Sigmoid colon (tissue), 7 donors: Measurements from ENCODE around the gene EIF4E2. TPM values are rescaled to one million over a fixed set of nuclear protein-coding genes. Genes with fewer than 3 reads are reported as not detected.

ENCODE experiments used
- DNase-seq: peaks from one replicate; pipeline ENCODE4 v3.0.0-alpha.2; 2019
- H3K27ac ChIP-seq, 4 donors: fragments of 200-600 bp; sonication (generic); one replicate each; pipeline ENCODE4 v1.5.1; 2016 to 2019; ENCODE audit warnings: mild to moderate bottlenecking in 1 of 4
- H3K27me3 ChIP-seq, 3 donors: fragments of 200-600 bp; sonication (generic); one replicate each; pipeline ENCODE4 v1.5.1; 2019; ENCODE audit warnings: mild to moderate bottlenecking in 1 of 3
- H3K36me3 ChIP-seq, 4 donors: fragments of 200-600 bp; sonication (generic); one replicate each; pipeline ENCODE4 v1.5.1; 2016 to 2019
- H3K4me1 ChIP-seq, 4 donors: fragments of 200-600 bp; sonication (generic); one replicate each; pipeline ENCODE4 v1.5.1; 2017 to 2019
- H3K4me3 ChIP-seq, 4 donors: fragments of 200-600 bp; sonication (generic); one replicate each; pipeline ENCODE4 v1.5.1; 2017 to 2019; ENCODE audit warnings: mild to moderate bottlenecking in 2 of 4, moderate library complexity in 1 of 4
- H3K9me3 ChIP-seq, 4 donors: fragments of 200-600 bp in 3 of 4; sonication (generic) in 3 of 4; one replicate each; pipeline versions ENCODE4 v1.5.1 to v1.6.1; 2013 to 2019
- EP300 ChIP-seq, 4 donors: sonication (generic); formaldehyde crosslinking; IDR thresholded peaks; one replicate each; pipeline ENCODE4 v1.6.1; 2017; ENCODE audit warnings: antibody characterized with exemption in 4 of 4
- POLR2A ChIP-seq, 2 donors: fragments of 450-650 bp; IDR thresholded peaks; one replicate each; pipeline ENCODE4 v1.6.1; 2016; ENCODE audit warnings: antibody characterized with exemption in 2 of 2, mild to moderate bottlenecking in 2 of 2, moderate library complexity in 2 of 2
- POLR2AphosphoS5 ChIP-seq, 4 donors: sonication (generic); formaldehyde crosslinking; IDR thresholded peaks; one replicate each; pipeline ENCODE4 v1.6.1; 2017; ENCODE audit warnings: antibody characterized with exemption in 4 of 4
- WGBS, 2 donors: extraction: QIAGEN DNeasy Blood & Tissue Kit; methylation state at CpG; one replicate each; pipeline ENCODE4 v1.1.7; 2013; 5-methylcytosine and 5-hydroxymethylcytosine counted together
- intact Hi-C: fragments of 100-400 bp; cut with DNase I; formaldehyde crosslinking; loops from one replicate; pipeline ENCODE4 v1.15.1; 2023
- polyA plus RNA-seq, 3 donors: library from polyadenylated mRNA; stranded (reverse); fragments of 200-250 nt; gene quantifications; one replicate each; pipeline ENCODE4 v1.2.3, GENCODE V29; 2013
- total RNA-seq, 4 donors: library from RNA; depleted of rRNA; stranded (reverse); fragments of >200 nt; gene quantifications; one replicate each; pipeline ENCODE4 v1.1.0, GENCODE V29; 2016
- TF ChIP-seq, protein P1 (sequence below), 4 experiments: fragments of 450-650 bp in 3 of 4; fragments of 200-600 bp in 1 of 4; IDR thresholded peaks; one replicate each; pipeline ENCODE4 v1.5.1; 2016 to 2019; ENCODE audit warnings: antibody characterized with exemption in 4 of 4, mild to moderate bottlenecking in 3 of 4, moderate library complexity in 2 of 4
- donor health status: healthy with polysubstance abuse.
- donor health status: Bipolar disorder and iron deficiency.
- donor health status: healthy.

EIF4E2 gene
- total and polyA plus RNA-seq, 7 donors, result 42.5 to 131 (median 55.1) TPM

- no peak for DNase-seq
- WGBS, 2 donors, result 80 to 87% methylated on average over 3 of the region's 3 CpGs
- no peak overlapping the region for H3K4me3 ChIP-seq
- H3K27ac ChIP-seq, result no peak overlapping the region
- intact Hi-C loops, result no loop called here
- H3K36me3 ChIP-seq, result peaks cover 9 to 54% (median 18%) of the 10 kb centered on the region in 4 donors
- TF ChIP-seq EP300 (IDR thresholded peaks at IDR 0.05) (no peak), POLR2AphosphoS5 (IDR thresholded peaks at IDR 0.05) (no peak)
- no peaks in the 10 kb centered on the region for H3K27me3 ChIP-seq
- no peaks in the 10 kb centered on the region for H3K9me3 ChIP-seq
- H3K4me1 ChIP-seq, result peaks cover 0 to 20% (median 12%) of the 10 kb centered on the region in 4 donors
Measured at GRCh38 chr2:232556426-232556825, 5.9 kb downstream of the EIF4E2 start.

- Histone ChIP-seq H3K27me3 (no peaks in the 10 kb centered on the region), H3K4me1 (no peaks in the 10 kb centered on the region), H3K27ac (no peak overlapping the region), H3K9me3 (no peaks in the 10 kb centered on the region), H3K4me3 (no peak overlapping the region), H3K36me3 (peaks cover 35 to 96% (median 47%) of the 10 kb centered on the region in 4 donors)
- 77 to 85% methylated on average over 8 of the region's 8 CpGs for WGBS, 2 donors
- no peak for TF ChIP-seq POLR2AphosphoS5 (IDR thresholded peaks at IDR 0.05)
- no peak for TF ChIP-seq POLR2A (IDR thresholded peaks at IDR 0.05)
- no peak for TF ChIP-seq EP300 (IDR thresholded peaks at IDR 0.05)
- TF ChIP-seq, protein P1, sequence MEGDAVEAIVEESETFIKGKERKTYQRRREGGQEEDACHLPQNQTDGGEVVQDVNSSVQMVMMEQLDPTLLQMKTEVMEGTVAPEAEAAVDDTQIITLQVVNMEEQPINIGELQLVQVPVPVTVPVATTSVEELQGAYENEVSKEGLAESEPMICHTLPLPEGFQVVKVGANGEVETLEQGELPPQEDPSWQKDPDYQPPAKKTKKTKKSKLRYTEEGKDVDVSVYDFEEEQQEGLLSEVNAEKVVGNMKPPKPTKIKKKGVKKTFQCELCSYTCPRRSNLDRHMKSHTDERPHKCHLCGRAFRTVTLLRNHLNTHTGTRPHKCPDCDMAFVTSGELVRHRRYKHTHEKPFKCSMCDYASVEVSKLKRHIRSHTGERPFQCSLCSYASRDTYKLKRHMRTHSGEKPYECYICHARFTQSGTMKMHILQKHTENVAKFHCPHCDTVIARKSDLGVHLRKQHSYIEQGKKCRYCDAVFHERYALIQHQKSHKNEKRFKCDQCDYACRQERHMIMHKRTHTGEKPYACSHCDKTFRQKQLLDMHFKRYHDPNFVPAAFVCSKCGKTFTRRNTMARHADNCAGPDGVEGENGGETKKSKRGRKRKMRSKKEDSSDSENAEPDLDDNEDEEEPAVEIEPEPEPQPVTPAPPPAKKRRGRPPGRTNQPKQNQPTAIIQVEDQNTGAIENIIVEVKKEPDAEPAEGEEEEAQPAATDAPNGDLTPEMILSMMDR (IDR thresholded peaks at IDR 0.05), result no peak
- no peak for DNase-seq
- intact Hi-C loops, result no loop called here
Measured at GRCh38 chr2:232562515-232563151, 12.1 kb downstream of the EIF4E2 start.

DNA sequence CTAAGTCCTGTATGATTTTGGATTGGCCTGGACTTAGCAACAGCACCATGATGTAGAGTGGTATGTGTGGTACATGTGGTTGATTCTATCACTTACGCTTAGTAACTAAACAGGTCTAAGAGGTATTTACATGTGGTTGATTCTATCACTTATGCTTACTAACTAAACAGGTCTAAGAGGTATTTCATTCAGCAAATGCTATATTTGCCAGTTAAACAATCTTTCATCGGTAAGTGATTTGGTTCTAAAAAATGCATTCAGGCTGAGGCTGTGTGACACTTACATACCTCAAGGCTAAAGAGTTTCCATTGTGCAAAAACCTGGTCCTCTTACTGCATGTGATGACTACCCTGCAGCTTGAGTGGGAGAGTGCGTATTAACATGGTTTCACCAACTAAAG is 13.1 kb downstream of the EIF4E2 start:
- Histone ChIP-seq H3K4me3 (no peak overlapping the region), H3K36me3 (peaks cover 43 to 96% (median 48%) of the 10 kb centered on the region in 4 donors), H3K9me3 (no peaks in the 10 kb centered on the region), H3K27me3 (no peaks in the 10 kb centered on the region), H3K27ac (no peak overlapping the region), H3K4me1 (no peaks in the 10 kb centered on the region)
- no peak for DNase-seq
- 51 to 64% methylated on average over 3 of the region's 3 CpGs for WGBS, 2 donors
- intact Hi-C loops, result no loop called here
- TF ChIP-seq POLR2AphosphoS5 (IDR thresholded peaks at IDR 0.05), result no peak
- no peak for TF ChIP-seq POLR2A (IDR thresholded peaks at IDR 0.05)
- TF ChIP-seq, protein P1 (IDR thresholded peaks at IDR 0.05), result no peak
- no peak for TF ChIP-seq EP300 (IDR thresholded peaks at IDR 0.05)

DNA sequence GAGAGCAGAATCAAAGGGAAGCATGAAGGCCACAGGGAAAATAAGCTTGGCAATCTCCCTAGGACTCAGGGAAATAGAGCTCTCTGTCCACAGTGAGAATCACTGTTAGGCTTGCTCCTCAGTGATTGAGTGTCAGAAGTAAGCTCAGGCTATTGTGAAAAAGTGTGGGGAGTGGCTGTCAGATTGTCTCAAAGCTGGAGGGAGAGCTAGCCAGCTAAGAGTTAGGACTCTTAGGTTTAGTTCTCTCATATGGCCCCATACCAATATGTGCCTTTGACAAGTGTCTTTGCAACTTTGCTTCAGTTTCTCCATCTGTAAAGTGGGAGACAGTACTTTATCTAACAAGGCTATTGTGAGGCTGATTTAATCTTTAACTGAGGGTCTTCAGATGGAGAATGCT is 17.2 kb downstream of the EIF4E2 start:
- DNase-seq, result no peak
- Histone ChIP-seq H3K27me3 (no peaks in the 10 kb centered on the region), H3K9me3 (no peaks in the 10 kb centered on the region), H3K36me3 (peaks cover 53 to 100% (median 58%) of the 10 kb centered on the region in 4 donors), H3K4me3 (no peak overlapping the region), H3K27ac (no peak overlapping the region), H3K4me1 (no peaks in the 10 kb centered on the region)
- intact Hi-C loops, result no loop called here
- TF ChIP-seq EP300 (IDR thresholded peaks at IDR 0.05), result no peak
- TF ChIP-seq POLR2A (IDR thresholded peaks at IDR 0.05), result no peak
- no peak for TF ChIP-seq POLR2AphosphoS5 (IDR thresholded peaks at IDR 0.05)
- TF ChIP-seq, protein P1 (IDR thresholded peaks at IDR 0.05), result no peak

DNA sequence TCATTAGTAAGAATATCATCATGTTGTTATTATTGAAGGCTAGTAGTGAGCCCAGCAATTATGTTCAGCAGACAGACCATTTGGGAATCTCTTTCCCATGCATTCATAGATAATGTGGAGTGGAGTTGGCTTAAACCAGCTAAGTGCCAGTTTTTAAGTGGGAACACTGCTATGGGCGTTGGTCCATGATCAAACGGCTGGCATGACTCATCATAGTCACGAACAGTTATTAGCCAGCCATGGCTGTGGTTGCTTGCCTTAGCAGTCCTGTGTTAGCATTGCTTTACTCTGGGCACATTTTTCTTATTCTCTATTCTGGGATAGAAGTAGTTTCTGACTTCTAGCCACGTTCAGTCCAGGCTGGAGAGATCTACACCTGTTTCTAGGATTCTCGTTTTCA is 17.7 kb downstream of the EIF4E2 start:
- H3K27me3 ChIP-seq, result no peaks in the 10 kb centered on the region
- no peak overlapping the region for H3K27ac ChIP-seq
- no peaks in the 10 kb centered on the region for H3K9me3 ChIP-seq
- no peaks in the 10 kb centered on the region for H3K4me1 ChIP-seq
- no peak overlapping the region for H3K4me3 ChIP-seq
- WGBS, 2 donors, result 33 to 68% methylated on average over 5 of the region's 5 CpGs
- H3K36me3 ChIP-seq, result peaks cover 49 to 100% (median 58%) of the 10 kb centered on the region in 4 donors
- TF ChIP-seq, protein P1 (IDR thresholded peaks at IDR 0.05), result no peak
- no peak for TF ChIP-seq EP300 (IDR thresholded peaks at IDR 0.05)
- no peak for TF ChIP-seq POLR2AphosphoS5 (IDR thresholded peaks at IDR 0.05)
- TF ChIP-seq POLR2A (IDR thresholded peaks at IDR 0.05), result no peak
- intact Hi-C loops, result no loop called here
- DNase-seq, result no peak
